KG1 (cell line): ENCODE measurements around the gene GDF2.

ENCODE experiments used
- DNase-seq: peaks from one replicate; lab custom pipeline; 2025; lab: John Stamatoyannopoulos, UW

The GDF2 gene

GRCh38 chr10:47291682-47292081 is 30.6 kb upstream of the GDF2 start:
- DNase-seq, result no peak

DNA sequence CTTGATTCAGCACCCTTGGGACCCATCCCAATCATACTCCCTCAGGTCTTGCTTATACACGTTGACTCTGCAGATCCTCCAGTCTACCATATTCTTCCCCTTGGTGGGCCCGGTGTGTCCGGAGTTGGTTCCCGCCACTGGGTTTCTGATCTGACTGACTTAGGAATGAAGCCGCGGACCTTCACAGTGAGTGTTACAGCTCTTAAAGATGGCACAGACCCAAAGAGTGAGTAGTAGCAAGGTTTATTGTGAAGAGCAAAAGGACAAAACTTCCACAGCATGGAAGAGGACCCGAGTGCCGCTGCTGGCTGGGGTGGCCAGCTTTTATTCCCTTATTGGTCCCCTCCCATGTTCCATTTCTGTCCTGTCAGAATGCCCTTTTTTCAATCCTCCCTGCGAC is 28.2 kb upstream of the GDF2 start:
- DNase-seq, result no peak

DNA sequence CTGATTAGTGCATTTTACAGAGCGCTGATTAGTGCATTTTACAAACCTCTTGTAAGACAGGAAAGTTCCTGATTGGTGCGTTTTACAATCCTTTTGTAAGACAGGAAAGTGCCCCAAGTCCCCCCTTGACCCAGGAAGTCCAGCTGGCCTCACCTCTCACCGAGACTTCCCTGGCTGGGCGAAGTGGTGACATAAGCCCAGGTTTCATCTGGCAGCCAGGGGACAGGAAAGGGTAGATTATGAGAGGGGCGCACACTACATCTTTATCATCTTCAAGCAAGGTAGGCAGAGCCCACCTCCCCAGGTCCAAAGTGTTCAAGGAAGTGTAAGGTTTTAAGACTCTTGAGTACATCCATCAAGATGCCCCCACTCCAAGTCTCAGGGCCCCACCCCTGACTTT is 27.8 kb upstream of the GDF2 start:
- DNase-seq, result no peak

DNA sequence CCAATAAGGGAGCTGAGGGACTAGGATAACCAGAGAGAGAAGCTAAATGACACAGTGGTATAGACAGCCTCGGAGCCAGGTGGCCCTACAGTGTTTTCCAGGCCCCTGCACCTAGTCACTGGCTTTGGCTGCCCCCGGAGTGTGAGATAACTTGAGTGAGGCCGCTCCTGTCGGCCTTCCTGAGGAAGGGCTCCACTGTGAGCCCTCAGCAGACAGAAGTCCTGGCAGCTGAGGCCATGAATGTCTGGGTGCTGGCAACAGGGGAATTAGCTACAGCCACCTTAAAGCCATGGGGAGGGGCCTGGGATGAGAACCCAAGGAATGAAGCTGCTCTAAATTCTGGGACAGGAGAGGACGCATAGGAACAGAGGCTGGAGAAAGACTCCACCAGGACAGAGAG is 26.8 kb upstream of the GDF2 start:
- no peak for DNase-seq

GRCh38 chr10:47296156-47296894 is 25.9 kb upstream of the GDF2 start:
- DNase-seq, result no peak

DNA sequence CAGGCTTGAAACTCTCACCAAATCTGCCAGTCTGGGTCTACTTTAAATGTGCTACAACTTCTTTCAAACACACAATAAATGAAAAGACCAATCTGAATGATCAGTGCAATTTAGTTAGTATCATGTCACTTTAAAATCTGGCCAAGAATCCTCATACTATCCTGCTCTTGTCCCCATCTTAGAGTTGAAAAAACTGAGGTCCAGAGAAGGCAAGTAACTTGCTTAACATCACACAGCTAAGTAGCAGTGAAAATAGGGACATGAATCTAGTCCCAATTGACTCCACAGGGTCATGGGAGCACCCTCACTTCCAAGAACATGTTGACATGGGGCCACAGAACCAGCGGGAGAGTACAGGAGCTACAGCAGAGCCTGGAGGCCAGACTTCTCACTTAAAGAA is 25.3 kb upstream of the GDF2 start:
- DNase-seq, result no peak

- DNase-seq, result no peak
Observed at GRCh38 chr10:47297866-47298540, 24.3 kb upstream of the GDF2 start.

- no peak for DNase-seq
Observed at GRCh38 chr10:47298715-47299114, 23.5 kb upstream of the GDF2 start.

DNA sequence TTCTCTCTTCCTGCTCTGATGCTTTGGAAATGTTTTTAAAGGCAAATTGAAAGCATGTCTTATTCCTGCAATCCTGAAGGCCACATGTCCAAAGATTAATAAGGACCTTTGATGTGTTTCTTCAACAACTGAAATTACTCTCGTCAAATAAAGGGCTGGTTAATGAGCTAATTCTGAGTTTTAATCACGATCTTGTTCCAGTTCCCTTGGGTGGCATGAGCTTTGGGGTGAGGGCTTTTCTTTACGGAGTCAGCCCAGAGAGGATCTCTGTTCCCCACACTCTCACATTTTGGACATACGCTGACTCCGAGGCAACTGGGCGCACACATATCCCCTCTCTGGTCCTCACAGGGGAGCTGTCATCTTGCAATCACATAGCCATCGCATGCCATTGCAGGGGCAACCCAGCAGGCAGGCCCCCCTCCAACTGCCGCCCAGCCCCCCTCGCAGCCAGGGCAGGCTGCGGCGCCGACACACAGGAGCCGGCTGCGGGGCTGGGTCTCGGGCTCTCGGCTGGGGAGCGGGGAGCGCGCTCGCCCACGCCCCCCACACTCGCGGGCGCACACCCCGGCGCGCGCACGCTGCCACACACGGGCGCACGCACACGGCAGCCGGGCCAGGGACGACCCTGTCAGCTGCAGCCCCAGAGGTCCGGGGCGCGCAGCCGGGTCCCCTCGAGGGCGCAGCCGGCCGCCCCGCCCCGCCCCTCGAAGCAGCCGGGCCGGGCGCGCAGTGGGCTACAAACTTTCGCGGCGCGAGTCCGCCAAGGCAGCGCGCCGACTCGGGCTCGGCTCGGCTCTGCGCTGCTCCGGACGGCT is 22.4 kb upstream of the GDF2 start, which contains the start of gene GDF10:
TSS of gene GDF10 (plus strand) at position 587 of the 818 bp plus-strand sequence. CDS start 455 bp downstream, outside the sequence.
- DNase-seq, result no peak

GRCh38 chr10:47300429-47300931 is 21.8 kb upstream of the GDF2 start:
- DNase-seq, result no peak

DNA sequence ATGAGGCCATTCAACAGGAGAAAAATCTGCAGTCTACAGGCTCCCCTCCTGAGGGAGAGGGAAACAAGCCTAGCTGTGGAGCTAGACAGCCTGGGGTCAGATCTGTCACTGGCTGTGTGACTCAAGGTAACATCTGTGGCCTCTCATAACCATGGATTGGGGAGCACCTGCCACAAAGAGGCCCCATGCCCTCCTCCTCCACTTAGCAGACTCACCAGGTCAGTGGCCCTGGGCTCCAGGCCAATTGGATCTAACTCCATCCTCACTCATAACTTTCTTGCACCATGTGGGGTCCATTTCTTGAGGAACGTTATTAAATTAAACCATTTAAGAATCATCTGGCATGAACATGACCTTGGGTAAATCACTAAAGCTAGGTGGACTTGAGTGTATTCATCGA is 20.4 kb upstream of the GDF2 start:
- DNase-seq, result no peak

DNA sequence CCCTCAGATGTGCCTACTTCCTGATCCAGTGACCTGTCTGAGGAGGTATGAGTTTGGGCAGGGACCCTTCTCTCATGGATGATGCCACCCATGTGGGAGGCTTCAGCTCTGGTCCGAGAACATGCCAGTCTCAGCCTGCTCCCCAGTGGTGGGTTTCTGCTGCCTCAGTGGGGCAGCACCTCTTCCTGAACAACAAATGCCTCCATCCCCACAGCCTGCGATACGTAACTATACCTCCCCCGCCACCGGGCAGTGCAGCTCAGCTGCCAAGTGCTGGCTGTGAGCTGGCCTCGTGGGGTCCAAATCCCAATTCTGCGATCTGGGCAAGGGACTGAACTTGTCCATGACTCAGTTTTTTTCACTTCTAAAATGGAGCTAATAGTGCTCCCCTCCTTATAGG is 19.1 kb upstream of the GDF2 start:
- DNase-seq, result no peak

DNA sequence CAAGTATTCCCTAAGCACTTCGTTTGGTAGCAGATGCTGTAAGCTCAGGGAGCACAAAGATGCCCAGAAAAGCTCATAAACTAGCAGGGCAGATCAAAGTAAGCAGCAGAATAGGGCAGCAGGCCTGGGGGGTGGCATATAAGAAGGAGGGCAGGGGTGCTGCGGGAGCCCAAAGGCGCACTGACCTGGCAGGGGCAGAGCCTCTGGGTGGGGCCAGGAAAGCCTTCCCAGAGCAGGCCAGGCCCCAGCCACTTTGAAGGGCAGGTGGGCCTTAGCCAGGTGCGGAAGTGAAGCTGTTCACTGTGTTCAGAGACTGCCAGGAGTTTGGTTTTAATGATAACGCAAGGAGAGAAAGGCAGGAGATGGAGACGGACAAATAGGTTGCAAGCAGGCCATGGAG is 18.4 kb upstream of the GDF2 start:
- no peak for DNase-seq

GRCh38 chr10:47305566-47305965 is 16.7 kb upstream of the GDF2 start:
- no peak for DNase-seq

DNA sequence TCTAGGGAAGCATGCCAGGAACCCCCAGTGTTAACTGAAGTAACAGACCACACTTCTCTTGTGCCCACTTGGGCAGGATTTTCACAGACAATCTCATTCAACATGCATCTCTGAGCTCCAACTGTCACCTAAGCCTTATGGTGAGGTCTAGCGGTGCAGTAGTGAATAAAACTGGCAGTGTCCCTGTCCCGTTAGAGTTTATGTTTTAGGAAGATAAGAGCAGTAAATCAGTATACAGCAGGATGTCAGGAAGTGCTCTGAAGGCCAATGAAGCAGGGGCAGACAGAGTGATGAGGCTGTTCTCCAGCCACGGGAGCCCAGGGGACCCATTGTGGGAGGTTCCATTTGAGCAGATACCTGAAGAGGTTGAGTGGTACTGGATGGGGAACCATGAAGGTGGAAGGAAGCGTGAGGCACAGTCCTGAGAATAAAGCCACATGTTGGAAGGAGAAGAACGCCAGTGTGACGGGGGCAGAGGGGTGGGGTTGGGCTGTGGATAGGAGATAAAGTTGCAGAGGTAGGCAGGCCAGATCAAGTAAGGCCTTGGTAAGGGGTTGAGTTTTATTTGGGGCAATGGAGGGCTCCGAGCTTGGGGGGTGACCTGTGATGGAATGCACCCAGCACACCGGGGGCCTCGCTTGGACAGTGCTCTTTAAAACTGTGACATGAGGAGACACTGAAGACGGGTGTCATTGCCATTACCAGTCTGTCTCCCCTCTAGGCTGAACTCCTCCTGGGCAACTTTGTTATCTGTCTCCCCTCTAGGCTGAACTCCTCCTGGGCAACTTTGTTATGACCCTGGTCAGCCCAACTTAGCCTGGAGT is 15.7 kb upstream of the GDF2 start:
- no peak for DNase-seq

GRCh38 chr10:47307381-47307780 is 14.9 kb upstream of the GDF2 start:
- no peak for DNase-seq

- DNase-seq, result no peak
Observed at GRCh38 chr10:47308775-47309174, 13.5 kb upstream of the GDF2 start.

DNA sequence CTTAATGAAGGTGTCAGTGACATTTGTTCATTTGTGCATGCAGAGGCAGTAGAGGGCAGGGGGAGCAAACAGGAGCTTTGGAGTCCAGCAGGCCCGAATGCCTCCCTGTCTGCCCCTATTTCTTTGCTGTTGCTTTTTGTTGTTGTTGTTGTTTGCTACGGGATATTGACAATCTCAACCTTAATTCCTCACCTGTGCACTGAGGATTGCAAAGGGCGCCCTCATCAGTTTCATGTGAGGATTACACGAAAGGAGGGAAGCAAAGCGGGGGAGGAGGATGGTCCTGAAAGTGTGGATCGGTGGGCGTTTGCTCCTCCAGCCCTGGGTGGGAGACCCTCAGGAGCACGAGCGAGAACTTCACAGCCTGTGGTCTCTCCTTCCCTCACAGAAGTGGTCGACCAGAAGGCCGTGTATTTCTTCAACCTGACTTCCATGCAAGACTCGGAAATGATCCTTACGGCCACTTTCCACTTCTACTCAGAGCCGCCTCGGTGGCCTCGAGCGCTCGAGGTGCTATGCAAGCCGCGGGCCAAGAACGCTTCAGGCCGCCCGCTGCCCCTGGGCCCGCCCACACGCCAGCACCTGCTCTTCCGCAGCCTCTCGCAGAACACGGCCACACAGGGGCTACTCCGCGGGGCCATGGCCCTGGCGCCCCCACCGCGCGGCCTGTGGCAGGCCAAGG is 12.7 kb upstream of the GDF2 start:
- no peak for DNase-seq

GRCh38 chr10:47310090-47310505 is 12.2 kb upstream of the GDF2 start:
- no peak for DNase-seq

DNA sequence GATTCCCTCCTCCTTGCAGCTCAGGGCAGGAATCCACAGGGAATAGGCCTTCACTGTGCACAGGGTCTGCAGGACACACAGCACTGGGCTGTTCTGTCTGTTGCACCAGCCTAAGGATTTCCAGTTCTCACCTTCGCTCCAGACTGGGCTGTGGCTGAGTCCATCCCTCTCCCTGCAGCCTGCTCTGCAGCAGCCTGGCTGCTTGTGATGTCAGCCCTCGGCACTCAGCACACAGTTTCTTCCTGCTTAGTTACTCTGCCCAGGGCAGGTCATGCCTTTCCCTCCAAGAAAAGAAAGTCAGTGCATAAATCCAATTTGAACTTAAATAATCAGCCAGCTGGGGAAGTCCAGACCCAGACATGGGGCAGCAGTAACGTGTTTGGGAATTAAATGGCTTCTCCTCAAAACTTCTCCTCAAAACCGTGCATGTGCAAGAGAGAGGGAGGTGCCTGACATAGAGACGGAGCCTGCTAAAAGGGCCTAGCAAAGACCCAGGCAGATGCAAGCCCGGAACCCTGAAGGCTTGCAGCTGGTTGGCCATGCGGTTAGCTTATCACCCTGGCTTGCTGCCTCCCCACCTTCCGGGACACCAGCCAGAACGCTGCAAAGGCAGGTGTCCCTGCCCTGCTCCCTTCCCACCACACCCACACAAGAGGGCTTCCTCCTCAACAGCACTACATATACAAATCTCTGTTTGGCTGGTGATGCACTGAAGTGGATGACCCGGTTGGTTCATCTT is 10.9 kb upstream of the GDF2 start:
- DNase-seq, result no peak
